ENCODE results near the gene ZNF280B.
"Not testable (repeated sequence)": the region's sequence is repeated elsewhere in the genome, so short reads cannot be mapped to it uniquely, and the experiment has no call there.

The ZNF280B gene

GRCh38 chr22:22534604-22535415 is 26.3 kb upstream of the ZNF280B start:
- DNase-seq (ENCODE audit: low read depth) = no peak

- no peak for DNase-seq (ENCODE audit: low read depth)
Measured at GRCh38 chr22:22533863-22534262, 25.3 kb upstream of the ZNF280B start.

GRCh38 chr22:22533417-22533816 is 24.9 kb upstream of the ZNF280B start:
- no peak for DNase-seq (ENCODE audit: low read depth)

GRCh38 chr22:22532547-22533071 is 24.1 kb upstream of the ZNF280B start:
- not testable (repeated sequence) for DNase-seq (ENCODE audit: low read depth)

GRCh38 chr22:22531770-22532546 is 23.4 kb upstream of the ZNF280B start:
- DNase-seq (ENCODE audit: low read depth) = no peak

GRCh38 chr22:22528780-22529179 is 20.2 kb upstream of the ZNF280B start:
- no peak for DNase-seq (ENCODE audit: low read depth)

GRCh38 chr22:22527312-22527711 is 18.8 kb upstream of the ZNF280B start:
- DNase-seq (ENCODE audit: low read depth) = no peak

DNA sequence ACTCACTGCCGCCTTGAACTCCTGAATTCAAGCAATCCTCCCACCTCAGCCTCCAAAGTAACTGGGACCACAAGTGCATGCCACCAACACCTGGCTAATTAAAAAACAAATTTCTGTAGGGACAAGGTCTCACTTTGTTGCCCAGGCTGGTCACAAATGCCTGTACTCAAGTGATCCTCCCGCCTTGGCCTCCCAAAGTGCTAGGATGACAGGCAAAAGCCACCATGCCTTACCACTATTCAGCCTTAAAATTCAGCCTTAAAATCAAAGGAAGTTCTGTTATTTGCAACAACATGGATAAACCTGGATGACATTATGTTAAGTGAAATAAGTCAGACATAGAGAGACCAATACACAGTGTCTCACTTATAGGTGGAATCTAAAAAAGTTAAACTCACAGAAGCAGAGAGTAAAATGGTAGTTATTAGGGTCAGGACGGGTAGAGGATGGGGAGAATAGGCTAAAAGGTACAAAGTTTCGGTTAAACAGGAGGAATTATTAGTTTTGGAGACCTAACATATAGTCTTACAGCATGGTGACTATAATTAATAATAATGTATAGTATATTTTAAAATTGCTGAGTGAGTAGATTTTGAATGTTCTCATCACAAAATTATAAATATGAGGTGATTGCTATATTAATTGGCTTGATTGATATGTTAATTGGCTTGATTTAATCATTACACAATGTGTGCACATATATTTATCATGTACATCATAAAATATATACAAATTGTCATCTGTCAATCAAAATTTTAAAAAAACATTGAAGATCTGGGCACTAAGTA is 17.8 kb upstream of the ZNF280B start:
- DNase-seq (ENCODE audit: low read depth) = no peak

GRCh38 chr22:22523494-22523893 is 15.0 kb upstream of the ZNF280B start:
- DNase-seq (ENCODE audit: low read depth) = no peak

- DNase-seq (ENCODE audit: low read depth) = no peak
Measured at GRCh38 chr22:22521631-22522030, 13.1 kb upstream of the ZNF280B start.

GRCh38 chr22:22520667-22521602 is 12.4 kb upstream of the ZNF280B start:
- no peak for DNase-seq (ENCODE audit: low read depth)

DNA sequence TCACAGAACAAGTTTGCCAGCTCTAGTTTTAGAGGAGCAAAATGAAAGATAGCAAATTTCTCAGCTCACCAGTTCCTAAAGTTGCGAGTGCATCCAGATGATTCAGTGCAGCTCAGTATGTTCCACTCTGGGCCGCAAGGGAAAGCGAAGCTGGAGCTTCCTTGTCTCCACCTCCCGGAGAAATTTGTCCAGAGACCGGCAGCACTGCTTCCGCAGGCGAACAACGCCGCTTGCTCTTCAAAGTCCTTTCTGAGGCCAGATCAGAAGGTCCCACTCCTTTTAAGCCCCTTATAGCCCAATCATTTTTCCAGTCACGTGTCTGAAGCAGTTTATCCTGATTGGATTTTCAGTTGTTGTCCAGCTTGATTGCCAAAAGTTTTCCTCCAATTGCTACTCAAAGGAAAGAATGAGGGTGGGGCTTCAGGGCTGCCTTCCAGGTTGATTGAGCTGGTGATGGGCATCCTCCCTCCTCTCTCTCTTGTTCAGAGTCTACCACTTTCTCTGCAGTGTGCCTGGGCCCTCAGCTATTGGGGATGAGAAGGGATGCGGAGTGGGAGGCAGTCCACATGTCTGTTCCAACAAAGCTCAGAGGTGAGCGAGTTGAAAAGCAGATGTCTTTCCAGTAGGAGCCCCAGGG is 11.6 kb upstream of the ZNF280B start, which contains the start of gene ZNF280A:
TSS of gene ZNF280A (minus strand) at position 251 of the 637 bp plus-strand sequence. CDS start 4,640 bp downstream, outside the sequence.
- no peak for DNase-seq (ENCODE audit: low read depth)

DNA sequence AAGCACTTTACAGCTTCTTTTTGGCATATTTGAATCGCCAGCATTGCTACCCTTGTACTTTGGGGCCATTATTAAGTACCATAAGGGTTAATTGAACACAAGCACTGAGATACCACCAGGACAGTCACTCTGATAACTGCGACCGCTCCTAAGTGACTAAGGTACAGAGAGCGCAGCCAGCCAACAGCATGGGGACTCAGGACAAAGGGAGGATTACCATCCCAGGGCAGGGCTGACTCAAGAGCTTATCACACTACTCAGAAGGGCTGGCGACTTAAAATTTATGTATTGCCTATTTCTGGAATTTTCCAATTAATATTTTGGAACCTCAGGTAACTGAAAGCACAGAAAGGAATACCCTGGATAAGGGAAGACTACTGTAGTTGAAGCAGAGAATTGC is 11.0 kb upstream of the ZNF280B start:
- no peak for DNase-seq (ENCODE audit: low read depth)

DNA sequence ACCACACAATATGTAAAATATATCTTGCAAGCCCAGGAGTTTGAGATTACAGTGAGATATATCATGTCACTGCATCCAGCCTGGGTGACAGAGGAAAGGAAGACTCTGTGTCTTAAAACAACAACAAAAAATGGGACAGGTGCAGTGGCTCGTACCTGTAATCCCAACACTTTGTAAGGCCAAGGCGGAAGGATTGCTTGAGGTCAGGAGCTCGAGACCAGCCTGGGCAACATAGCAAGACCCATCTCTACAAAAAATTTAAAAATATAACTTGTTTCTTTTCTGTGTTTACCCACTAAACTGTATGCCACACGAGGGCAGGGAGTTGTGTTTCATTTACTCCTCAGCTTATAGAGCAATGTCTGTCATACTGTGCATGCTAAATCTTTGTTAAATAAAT is 8.4 kb upstream of the ZNF280B start:
- DNase-seq (ENCODE audit: low read depth) = no peak

DNA sequence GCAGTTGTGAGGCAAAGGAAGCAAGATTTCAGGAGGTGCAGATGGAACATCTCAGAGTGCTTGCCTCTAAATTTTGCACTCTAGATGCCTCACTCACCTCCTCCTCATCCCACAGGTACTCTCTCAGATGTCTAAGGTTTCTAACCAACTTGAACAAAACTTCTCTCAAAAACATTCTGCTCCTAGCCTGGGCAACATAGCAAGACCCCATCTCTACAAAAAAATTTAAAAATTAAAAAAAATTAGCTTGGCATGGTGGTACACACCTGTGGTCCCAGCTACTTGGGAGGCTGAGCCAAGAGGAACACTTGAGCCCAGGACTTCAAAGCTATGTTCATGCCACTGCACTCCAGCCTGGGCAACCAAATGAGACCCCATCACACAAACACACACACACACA is 7.3 kb upstream of the ZNF280B start:
- no peak for DNase-seq (ENCODE audit: low read depth)

GRCh38 chr22:22514431-22514830 is 5.9 kb upstream of the ZNF280B start:
- not testable (repeated sequence) for DNase-seq (ENCODE audit: low read depth)

DNA sequence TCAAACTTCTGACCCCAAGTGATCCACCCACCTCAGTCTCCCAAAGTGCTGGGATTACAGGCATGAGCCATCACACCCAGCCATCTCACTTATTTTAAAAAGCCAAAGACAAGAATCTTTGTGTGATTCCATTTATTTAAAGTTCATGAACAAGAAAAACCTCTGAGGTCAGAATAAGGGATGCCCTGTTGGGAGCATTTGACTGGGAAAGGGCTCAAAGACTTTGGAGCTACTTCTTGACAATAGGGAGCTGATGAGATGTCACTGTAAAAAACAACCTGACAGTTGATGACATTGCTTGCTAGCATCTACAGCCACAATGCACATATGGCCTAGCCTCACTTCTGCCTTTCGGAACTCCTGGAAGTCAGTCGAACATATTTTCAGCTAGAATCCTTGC is 5.1 kb upstream of the ZNF280B start:
- no peak for DNase-seq (ENCODE audit: low read depth)

GRCh38 chr22:22512951-22513350 is 4.4 kb upstream of the ZNF280B start:
- DNase-seq (ENCODE audit: low read depth) = no peak

DNA sequence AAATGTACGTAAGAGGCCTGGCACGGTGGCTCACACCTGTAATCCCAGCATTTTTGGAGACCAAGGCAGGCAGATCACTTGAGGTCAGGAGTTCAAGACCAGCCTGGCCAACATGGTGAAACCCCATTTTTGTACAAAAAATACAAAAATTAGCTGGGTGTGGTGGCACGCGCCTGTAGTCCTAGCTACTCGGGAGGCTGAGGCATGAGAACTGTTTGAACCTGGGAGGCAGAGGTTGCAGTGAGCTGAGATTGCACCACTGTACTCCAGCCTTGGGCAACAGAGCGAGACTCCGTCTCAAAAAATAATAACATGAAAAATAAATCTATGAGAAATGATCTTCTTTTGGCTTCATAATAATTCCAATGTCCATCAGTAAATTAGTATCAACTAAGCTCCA is 2.3 kb upstream of the ZNF280B start:
- not testable (repeated sequence) for DNase-seq (ENCODE audit: low read depth)

DNA sequence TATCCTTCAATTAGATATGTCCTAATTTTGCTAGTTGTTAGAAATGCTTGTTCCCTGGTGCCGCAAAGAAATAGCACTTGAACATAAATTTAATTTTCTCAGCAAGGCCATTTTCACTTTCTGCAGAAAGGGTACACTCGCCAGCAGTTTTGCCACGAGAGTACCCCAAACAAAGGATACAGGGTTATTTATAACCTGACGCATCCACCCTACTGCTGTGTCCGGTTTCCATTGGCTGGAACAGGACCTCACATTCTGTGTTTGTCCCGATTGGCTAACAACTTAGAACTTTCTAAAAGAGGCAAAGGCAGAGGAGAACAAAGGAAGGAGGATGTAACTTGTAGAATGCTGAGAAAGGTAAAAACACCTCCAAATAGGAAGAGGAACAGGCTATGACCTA is 1.4 kb upstream of the ZNF280B start:
- not testable (repeated sequence) for DNase-seq (ENCODE audit: low read depth)

Measured in fibroblast of gingiva (primary cell).